H1 (cell line): Measurements from ENCODE around the gene BPIFB2. TPM values are rescaled to one million over a fixed set of nuclear protein-coding genes. Genes with fewer than 3 reads are reported as not detected.

ENCODE experiments used
- CBX8 ChIP-seq: fragments of 300-800, 300-1000 bp; sonication (generic); IDR thresholded peaks from 2 replicates; pipeline ENCODE4 v1.7.1; 2016; ENCODE audit warnings: low read depth, low read length, borderline replicate concordance
- GTF2F1 ChIP-seq: IDR thresholded peaks from 2 replicates; pipeline ENCODE4 v1.6.1; 2012; ENCODE audit warnings: low read depth, low read length, improper control_type of control experiment, borderline replicate concordance
- POLR2A ChIP-seq, 2 experiments: IDR thresholded peaks; 1 replicate in 1 of 2; 2 replicates in 1 of 2; pipeline ENCODE4 v1.6.1; 2011; ENCODE audit warnings: low read depth in 2 of 2, low read length in 2 of 2, mild to moderate bottlenecking in 2 of 2; ENCODE audit errors: control extremely low read depth in 1 of 2
- SP1 ChIP-seq: IDR thresholded peaks from 2 replicates; pipeline ENCODE4 v1.6.1; 2011; ENCODE audit warnings: low read depth, low read length
- polyA plus RNA-seq, 7 experiments: library from polyadenylated mRNA; depleted of rRNA in 3 of 7; stranded (reverse) in 5 of 7; unstranded in 2 of 7; fragments of >200 nt in 5 of 7; fragments of 200-250 nt in 2 of 7; gene quantifications; 1 replicate in 5 of 7; 2 replicates in 1 of 7; 4 replicates in 1 of 7; pipeline versions ENCODE4 v1.2.1 to v1.2.3, GENCODE V29; 2011 to 2013; ENCODE audit warnings: missing spikeins in 2 of 7, mixed read lengths in 2 of 7
- total RNA-seq: library from RNA; stranded (reverse); fragmentation: NEBNext Ultra II Directional; extraction: Animal tissue kit (Norgen Biotek cat#: 25700); gene quantifications from 2 replicates; pipeline ENCODE4 v1.2.1, GENCODE V29; 2021

The BPIFB2 gene
- total and polyA plus RNA-seq, 2 of the 8 experiments (the other 6 are each of a cell fraction or from before 2014, with no cell fraction given): not detected

GRCh38 chr20:32980990-32981389 lies 26.5 kb upstream of the BPIFB2 start (continued):
- TF ChIP-seq SP1 (no peak), CBX8 (no peak), POLR2A (IDR thresholded peaks at IDR 0.05; ENCODE audit: control extremely low read depth in 1 of 2, low read depth in 2 of 2, low read length in 2 of 2) (no peak), GTF2F1 (no peak)
- TF ChIP-seq, all 59 proteins: peak for 0
